Activated T-cell treated with anti-CD3 and anti-CD28 coated beads, Interleukin-2, amount 50 U/mL, for 48 hours (primary cell): Measurements from ENCODE around the gene ZNF823.
A peak's percentile ranks its signal among the peaks of the same experiment; 100 is the strongest.
"Not testable (repeated sequence)": the region's sequence is repeated elsewhere in the genome, so short reads cannot be mapped to it uniquely, and the experiment has no call there.

Experiments used
- DNase-seq, 2 experiments: peaks; one replicate each; pipeline ENCODE4 v3.0.0-alpha.2; 2020

The ZNF823 gene

DNA sequence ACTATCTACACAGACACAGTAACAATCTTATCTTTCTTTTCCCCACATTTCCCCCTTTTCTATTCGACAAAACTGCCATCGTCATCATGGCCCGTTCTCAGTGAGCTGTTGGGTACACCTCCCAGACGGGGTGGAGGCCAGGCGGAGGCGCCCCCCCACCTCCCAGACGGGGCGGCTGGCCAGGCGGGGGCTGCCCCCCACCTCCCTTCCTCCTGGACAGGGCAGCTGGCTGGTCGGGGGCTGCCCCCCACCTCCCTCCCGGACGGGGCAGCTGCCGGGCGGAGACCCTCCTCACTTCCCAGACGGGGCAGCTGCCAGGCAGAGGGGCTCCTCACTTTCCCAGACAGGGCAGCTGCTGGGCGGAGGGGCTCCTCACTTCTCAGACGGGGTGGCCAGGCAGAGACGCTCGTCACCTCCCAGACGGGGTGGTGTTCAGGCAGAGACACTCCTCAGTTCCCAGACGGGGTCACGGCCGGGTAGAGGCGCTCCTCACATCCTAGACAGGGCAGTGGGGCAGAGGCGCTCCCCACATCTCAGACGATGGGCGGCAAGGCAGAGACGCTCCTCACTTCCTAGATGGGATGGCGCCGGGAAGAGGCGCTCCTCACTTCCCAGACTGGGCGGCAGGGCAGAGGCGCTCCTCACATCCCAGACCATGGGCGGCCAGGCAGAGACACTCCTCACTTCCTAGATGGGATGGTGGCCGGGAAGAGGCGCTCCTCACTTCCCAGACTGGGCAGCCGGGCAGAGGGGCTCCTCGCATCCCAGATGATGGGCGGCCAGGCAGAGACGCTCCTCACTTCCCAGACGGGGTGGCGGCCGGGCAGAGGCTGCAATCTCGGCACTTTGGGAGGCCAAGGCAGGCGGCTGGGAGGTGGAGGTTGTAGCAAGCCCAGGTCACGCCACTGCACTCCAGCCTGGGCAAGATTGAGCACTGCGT, 61.8 kb downstream of the ZNF823 start:
- DNase-seq, result not testable (repeated sequence)

DNA sequence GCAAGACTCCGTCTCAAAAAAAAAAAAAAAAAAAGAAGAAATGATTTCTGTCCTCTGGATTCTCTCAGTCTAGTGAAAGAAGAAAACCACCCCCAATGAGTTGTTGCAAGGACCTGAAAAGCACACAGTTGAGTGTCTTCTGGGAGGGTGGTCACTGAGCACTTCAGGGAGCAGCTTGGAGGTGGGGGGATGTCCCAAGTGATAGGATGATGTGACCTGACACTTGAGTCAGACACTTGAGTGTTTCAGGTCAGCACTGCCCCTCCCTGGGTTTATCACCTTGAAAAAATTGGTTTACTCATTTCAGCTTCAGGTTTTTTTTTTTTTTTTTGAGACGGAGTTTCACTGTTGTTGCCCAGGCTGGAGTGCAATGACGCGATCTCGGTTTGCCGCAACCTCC, 63.2 kb downstream of the ZNF823 start:
- no peak for DNase-seq

DNA sequence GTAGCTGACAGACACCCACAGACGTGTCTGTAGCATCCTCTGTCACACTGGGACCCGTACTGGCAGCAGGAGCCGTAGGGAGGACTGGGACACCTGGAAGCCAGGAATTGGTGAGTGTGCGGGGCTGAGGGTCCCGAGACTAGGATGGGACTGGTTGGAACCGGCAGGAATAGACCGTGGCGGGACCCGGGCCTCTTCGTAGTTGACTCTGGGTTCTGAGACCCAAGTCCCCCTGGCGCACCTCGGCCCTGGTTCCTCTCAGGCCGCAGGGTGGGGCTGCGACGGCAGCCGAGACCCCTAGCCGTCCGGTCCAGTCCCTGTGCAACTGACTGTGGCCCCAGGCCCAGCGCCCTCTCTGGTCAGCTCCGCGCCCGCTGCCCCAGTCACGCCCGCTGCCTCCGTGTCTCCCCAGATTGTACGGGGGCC, 64.7 kb downstream of the ZNF823 start:
- no peak for DNase-seq

DNA sequence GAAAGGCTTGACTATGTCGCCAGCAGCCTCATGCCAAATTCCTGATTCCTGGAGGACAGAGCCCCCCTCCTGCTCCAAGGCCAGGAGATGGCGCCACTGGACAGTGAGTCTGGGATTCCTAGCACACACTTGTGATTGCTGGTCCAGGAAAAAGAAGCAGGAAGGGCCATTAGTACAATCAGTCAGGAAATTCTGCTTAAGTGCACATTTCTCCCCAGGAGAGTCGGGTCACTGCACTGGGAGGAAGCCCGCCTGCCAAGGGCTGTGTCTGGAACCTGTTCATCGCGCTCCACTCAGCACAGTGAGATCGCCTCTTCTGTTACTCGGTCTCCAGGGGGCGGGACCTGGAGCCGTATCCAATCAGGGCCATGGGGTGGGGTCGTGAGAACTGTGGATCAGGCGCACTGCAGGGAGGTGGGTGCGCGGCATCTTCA, 65.1 kb downstream of the ZNF823 start:
- peak; percentile 38 to 43 for DNase-seq
